Chondrocyte (in vitro differentiated cells): ENCODE results near the gene SLC30A7. TPM values are rescaled to one million over a fixed set of nuclear protein-coding genes. Genes with fewer than 3 reads are reported as not detected.

Source experiments
- DNase-seq: peaks from one replicate; pipeline ENCODE4 v3.0.0; 2021; ENCODE audit warnings: mixed read lengths, low spot score
- H3K27ac Mint-ChIP-seq: one replicate; pipeline ENCODE4 v1.8.0; 2021; ENCODE audit warnings: mild to moderate bottlenecking, moderate library complexity, mixed read lengths; ENCODE audit not compliant: unreplicated experiment
- H3K27me3 Mint-ChIP-seq: 2 replicates; pipeline ENCODE4 v1.8.0; 2021; ENCODE audit warnings: low read depth, mixed read lengths
- H3K36me3 Mint-ChIP-seq: 2 replicates; pipeline ENCODE4 v1.8.0; 2021; ENCODE audit warnings: low read depth, mixed read lengths
- H3K4me1 Mint-ChIP-seq: 2 replicates; pipeline ENCODE4 v1.8.0; 2021; ENCODE audit warnings: low read depth, mild to moderate bottlenecking, mixed read lengths
- H3K4me3 Mint-ChIP-seq: one replicate; pipeline ENCODE4 v1.8.0; 2021; ENCODE audit warnings: mild to moderate bottlenecking, moderate library complexity, mixed read lengths; ENCODE audit not compliant: unreplicated experiment
- H3K9me3 Mint-ChIP-seq: 2 replicates; pipeline ENCODE4 v1.8.0; 2021; ENCODE audit warnings: low read depth, mixed read lengths
- CTCF ChIP-seq: fragments of 200-600 bp; sonication (generic); IDR thresholded peaks from 2 replicates; pipeline ENCODE4 v1.5.0; 2021; ENCODE audit warnings: antibody characterized with exemption, mild to moderate bottlenecking, moderate library complexity
- total RNA-seq: library from RNA; stranded (reverse); gene quantifications from 3 replicates; pipeline ENCODE4 v1.2.1, GENCODE V29; 2021

The SLC30A7 gene
- total RNA-seq, 1 donor from 2014 or later: 46.1 TPM

DNA sequence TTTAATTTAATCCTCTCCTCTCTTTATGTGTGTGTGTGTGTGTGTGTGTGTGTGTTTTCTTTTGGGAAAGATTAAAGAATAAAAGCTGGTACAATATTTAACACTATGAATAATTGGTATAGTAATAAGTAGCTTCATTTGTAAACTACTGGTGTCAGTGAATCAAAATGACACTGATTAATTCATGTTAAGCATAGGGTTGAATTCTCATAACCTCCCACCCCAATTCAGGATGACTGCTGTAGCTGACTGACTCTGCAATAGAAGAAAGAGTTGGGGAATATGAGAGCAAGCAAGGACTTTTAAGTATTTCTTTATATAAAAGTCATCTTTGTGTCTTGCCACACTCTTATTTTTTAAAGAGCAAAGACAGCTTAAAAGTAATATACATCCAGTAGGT is 13.1 kb downstream of the SLC30A7 start:
- H3K27ac Mint-ChIP-seq: no peak overlapping the region
- peaks cover 47% of the 10 kb centered on the region for H3K36me3 Mint-ChIP-seq
- no peak overlapping the region for H3K4me3 Mint-ChIP-seq
- H3K9me3 Mint-ChIP-seq: no peaks in the 10 kb centered on the region
- no peak for TF ChIP-seq CTCF
- no peak for DNase-seq
- H3K4me1 Mint-ChIP-seq: peaks cover 3% of the 10 kb centered on the region
- H3K27me3 Mint-ChIP-seq: no peaks in the 10 kb centered on the region

GRCh38 chr1:100912019-100912418 is 16.1 kb downstream of the SLC30A7 start:
- DNase-seq: no peak
- peaks cover 3% of the 10 kb centered on the region for H3K4me1 Mint-ChIP-seq
- no peak overlapping the region for H3K4me3 Mint-ChIP-seq
- H3K9me3 Mint-ChIP-seq: no peaks in the 10 kb centered on the region
- no peak overlapping the region for H3K27ac Mint-ChIP-seq
- peaks cover 42% of the 10 kb centered on the region for H3K36me3 Mint-ChIP-seq
- no peaks in the 10 kb centered on the region for H3K27me3 Mint-ChIP-seq
- no peak for TF ChIP-seq CTCF

DNA sequence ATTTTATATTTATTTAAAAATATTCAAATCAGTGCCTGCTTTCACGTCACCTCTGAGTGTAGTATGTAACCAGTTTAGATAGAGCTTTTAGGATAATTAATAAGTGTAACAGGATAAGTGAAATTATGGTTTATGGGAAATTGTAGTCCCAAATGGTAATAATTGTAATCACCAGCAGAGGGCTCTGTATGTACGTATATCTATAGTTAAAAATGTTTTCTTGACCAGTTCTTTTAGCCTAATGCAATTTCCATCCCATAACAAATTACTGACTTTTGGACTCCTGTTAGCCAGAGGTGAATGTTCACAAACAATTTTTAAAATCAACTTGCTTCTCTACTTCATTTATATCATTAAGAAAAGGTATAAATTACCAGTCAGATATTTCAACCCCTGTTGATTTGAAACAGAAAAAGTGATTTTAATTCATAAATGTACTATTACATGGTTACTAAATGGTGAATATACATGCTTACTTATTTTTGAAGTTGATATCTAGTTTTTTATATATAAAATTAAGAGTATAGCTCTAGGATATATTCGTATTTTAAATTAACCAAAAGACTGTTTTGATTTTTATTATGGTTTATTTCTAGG is 25.3 kb downstream of the SLC30A7 start:
- Mint-ChIP-seq H3K27ac (no peak overlapping the region), H3K4me3 (no peak overlapping the region), H3K36me3 (peaks cover 28% of the 10 kb centered on the region), H3K9me3 (peaks cover 2% of the 10 kb centered on the region), H3K27me3 (no peaks in the 10 kb centered on the region), H3K4me1 (peaks cover 13% of the 10 kb centered on the region)
- no peak for DNase-seq
- TF ChIP-seq CTCF: peak; percentile 97

DNA sequence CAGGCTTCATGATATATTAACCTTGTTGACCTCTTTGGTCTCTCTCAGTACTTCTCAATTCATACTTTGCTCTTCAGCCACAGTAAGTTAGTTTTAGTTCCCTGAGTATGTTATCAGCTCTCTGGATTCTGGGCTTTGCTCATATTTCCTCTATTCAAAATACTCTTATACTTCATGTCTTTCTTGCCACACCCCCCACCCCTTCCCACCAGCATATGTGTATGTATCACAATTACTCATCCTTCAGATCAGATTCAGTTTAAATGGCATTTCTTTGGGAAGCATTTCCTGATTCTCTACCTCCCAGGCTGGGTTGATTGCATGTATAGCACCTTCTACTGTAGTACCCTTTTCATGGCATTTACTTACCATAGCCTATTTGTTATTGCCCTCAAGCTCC is 28.3 kb downstream of the SLC30A7 start:
- no peaks in the 10 kb centered on the region for H3K27me3 Mint-ChIP-seq
- no peak for DNase-seq
- peaks cover 2% of the 10 kb centered on the region for H3K9me3 Mint-ChIP-seq
- no peak overlapping the region for H3K4me3 Mint-ChIP-seq
- peaks cover 13% of the 10 kb centered on the region for H3K4me1 Mint-ChIP-seq
- peaks cover 27% of the 10 kb centered on the region for H3K36me3 Mint-ChIP-seq
- peak overlapping the region; percentile 15 for H3K27ac Mint-ChIP-seq
- TF ChIP-seq CTCF: no peak

DNA sequence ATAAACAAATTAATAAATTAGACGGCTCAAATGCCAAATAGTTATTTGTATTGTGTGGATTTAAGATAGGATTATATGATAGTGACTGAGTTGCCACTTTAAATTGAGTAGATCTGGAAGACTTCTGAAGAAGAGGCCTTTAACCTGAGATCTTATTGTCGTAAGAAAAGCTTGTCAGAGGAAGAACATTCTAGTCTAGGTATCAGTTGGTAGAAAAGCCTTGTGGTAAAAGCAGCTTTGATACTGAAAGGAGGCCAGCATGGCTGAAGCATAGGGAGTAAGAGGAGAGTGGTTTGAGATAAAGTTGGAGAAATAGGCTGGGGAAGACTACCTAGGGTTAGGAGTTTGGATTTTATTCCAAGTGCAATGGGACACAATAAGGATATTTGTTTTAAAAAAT is 29.1 kb downstream of the SLC30A7 start:
- no peak for DNase-seq
- peaks cover 27% of the 10 kb centered on the region for H3K36me3 Mint-ChIP-seq
- H3K27ac Mint-ChIP-seq: no peak overlapping the region
- H3K4me1 Mint-ChIP-seq: peaks cover 13% of the 10 kb centered on the region
- H3K9me3 Mint-ChIP-seq: peaks cover 2% of the 10 kb centered on the region
- H3K27me3 Mint-ChIP-seq: no peaks in the 10 kb centered on the region
- no peak for TF ChIP-seq CTCF
- no peak overlapping the region for H3K4me3 Mint-ChIP-seq
